GM18858 (cell line): Measurements from ENCODE around the gene ULK4.
"Not testable (repeated sequence)": the region's sequence is repeated elsewhere in the genome, so short reads cannot be mapped to it uniquely, and the experiment has no call there.

Experiments
- ATAC-seq: cut with Tn5 transposase; IDR thresholded peaks from one replicate; pipeline ENCODE4 v1.9.1; 2021; ENCODE audit not compliant: unreplicated experiment

The ULK4 gene

DNA sequence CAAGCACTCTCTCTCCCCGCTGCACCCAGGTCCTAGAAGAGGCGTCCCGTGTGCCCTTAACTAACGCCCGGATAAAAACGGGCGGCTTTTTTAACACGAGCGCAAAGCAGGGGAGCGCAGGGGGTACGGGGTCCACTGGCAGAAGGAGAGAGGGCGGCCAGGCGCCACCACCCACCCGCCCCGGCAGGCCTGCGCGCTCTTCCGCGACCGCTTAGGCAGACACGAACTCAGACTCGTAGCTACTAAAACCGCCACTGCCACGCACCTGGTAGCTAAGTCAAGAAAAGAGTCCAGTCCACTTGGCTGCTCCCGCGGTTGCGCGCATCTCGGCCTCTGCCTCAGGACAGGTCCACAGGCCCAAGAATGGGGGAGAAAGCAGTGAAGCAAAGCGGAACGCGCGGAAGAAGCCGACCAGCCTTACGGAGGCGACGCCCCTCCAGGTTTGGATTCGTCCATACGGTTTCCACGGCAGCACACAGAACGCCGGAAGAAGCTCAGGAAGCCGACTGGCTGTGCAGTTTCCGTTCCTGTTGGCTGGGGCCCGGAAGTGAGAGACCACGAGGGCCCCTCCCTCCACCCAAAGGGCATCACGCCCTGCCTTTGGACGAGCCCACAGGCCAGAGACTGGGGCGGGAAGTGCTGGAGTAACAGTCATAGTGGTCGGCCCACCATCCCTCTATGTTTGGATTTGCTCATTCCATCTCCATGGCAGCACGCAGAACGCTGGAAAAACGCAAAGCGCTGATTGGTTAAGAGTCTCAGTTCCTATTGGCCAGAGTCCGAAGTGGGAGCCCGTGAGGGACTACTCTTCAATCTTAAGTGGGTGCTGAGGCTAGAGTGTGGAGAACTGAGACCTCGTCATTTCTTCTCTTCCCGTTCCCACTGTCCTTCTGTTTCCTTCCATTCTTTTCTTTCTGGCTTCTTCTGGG lies at the start of gene ULK4:
Gene ULK4 (minus strand): TSS at position 353 of the 929 bp plus-strand sequence. CDS start 7,344 bp downstream, outside the sequence.
- peak; percentile 89 for ATAC-seq

DNA sequence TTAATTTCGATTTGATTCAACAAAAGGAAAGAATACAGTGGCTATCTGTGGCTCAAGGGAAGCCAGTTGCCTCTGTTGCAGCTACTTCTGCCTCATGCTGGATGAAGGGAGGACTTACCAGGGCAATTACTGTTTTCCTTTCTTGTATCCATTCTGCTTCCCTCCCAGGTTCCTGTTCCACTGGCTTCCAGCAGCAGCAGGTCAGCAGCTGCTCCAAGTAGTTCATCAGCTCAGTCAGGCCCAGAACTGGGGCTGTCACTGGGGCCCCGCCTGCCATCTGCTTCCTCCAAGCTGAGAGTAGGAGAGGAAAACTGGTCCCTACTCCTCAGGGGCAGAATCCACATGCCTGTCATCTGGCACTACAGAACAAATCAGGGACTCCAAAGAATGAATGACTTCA lies 48.6 kb upstream of the ULK4 start:
- no peak for ATAC-seq

DNA sequence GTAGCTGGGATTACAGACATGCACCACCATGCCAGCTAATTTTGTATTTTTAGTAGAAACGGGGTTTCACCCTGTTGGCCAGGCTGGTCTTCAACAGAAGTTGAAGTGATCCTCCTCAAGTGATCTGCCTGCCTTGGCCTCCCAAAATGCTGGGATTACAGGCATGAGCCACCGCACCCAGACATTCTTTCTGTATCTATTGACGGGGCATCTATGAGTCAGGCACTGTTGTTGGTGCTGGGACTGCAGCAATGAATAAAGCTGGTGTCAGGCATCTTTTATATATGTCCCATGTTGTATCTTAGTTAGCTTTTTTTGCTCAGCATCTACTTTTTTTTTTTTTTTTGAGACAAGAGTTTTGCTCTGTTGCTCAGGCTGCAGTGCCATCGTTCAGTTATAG lies 47.6 kb upstream of the ULK4 start:
- ATAC-seq = no peak

DNA sequence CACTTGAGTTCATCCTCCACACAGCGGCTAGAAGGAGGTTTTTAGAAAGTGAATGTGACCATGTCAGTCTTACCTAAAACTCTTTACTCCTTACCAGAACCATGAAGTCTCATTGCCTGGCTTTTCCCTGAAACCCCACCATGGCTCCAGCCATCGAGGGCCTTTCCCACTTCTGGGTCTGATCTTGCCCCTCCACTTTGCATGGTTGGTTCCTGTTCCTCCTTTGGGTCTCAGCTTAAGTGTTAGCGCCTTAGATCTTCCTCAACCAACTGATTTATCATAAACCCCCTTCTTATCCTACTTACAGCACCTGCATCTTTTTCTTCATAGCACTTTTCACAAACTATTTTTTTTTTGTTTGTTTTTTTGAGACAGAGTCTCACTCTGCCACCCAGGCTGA lies 45.9 kb upstream of the ULK4 start:
- no peak for ATAC-seq

DNA sequence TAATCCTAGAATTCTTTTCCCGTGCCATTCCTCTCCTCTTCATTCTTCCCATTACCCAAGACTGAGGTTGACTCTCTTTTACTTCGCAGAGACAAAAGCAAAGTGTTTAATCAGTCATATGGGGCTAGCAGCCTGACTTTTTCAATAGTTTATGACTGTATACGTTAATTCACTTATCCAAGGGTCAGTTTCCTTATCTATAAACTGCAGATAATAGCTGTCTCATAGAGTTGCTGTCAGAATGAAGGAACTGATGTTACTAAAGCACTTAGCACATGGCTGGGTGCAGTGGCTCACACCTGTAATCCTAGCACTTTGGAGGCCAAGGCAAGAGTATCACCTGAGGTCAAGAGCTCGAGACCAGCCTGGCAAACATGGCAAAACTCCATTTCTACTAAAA lies 43.5 kb upstream of the ULK4 start:
- no peak for ATAC-seq

DNA sequence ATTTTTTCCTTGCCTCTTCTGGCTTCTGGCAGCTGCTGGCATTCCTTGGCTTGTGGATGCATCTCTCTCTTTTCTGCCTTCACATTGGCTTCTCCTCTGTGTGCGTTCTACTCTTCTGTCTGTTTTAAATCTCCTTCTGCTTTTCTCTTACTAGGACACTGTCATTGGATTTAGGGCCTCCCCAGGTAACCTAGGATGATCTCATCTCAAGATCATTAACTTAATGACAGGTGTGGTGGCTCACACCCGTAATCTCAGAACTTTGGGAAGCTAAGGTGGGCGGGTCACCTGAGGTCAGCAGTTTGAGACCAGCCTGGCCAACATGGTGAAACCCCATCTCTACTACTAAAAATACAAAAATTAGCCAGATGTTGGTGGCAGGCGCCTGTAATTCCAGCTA lies 40.9 kb upstream of the ULK4 start:
- ATAC-seq = no peak

DNA sequence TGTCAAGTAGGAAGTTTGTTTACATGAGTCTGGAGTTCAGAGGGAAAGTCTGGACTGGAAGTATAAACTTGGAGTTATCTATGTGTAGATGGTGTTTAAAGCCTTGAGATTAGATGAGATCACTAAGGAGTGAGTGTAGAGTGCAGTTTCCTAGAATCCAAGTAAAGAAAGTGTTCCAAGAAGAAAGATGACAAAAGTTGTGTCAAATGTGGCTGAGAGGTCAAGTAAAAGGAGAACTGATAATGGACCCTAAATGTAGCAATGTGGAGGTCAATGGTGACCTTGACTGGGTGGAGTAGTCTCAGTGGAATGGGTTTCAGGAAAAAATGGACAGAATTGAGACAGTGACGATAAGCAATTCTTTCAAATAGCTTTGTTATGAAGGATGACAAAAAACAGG lies 39.9 kb upstream of the ULK4 start:
- no peak for ATAC-seq

DNA sequence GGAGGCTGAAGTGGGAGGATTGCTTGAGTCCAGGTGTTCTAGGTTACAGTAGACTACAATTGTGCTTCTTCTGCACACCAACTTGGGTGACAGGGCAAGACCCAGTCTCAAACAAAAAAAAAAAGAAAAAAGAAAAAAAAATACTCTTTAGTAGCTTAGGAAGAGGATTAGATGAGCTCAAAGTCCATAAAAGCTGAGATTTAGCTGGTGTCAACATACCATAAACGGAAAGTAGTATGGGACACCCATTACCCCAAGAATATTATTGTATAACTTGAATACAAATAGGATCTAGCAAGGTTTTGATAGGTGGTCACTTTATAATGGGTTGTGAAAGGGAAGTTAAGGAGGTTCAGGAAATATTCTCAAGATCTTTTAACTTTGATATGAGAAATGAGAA lies 38.0 kb upstream of the ULK4 start:
- no peak for ATAC-seq

DNA sequence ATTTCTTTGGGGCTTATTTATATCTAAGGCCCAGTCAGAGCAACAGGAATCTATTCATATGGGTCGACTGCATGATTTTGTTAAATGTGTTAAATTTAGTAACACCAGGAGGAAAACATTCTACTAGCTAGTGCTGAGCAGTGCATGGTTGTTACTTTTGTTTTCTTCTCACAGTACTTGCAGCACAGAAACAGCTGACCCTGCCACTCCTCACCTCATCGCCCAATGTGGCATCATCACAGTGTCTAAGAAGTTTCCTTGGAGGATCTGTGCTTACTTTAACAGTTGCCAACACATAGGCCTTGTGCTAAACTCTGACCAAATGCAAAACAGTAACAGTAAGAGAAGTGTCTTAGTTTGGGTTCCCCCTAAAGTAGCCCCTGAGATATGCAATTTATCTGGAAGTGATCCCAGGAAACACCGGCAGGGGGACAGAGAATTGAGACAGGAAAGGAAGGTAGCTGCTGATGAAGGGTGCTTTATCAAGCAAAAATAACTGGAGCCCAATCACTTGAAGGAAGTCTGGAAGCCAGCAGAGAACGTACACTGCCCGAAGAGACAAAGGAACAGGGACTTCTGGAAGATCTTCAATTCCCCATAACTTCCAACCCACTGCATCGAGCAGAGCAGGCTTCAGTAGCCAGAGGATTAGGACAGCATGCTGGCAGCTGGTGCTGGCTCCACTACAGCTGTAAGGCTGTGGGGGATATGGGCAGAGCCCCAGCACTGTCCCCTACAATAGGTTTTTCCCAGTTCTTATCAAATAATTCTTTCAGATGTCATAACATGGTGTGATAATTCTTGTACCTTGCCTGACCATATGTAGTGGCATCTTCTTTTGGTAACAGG lies 36.0 kb upstream of the ULK4 start:
- ATAC-seq = no peak

DNA sequence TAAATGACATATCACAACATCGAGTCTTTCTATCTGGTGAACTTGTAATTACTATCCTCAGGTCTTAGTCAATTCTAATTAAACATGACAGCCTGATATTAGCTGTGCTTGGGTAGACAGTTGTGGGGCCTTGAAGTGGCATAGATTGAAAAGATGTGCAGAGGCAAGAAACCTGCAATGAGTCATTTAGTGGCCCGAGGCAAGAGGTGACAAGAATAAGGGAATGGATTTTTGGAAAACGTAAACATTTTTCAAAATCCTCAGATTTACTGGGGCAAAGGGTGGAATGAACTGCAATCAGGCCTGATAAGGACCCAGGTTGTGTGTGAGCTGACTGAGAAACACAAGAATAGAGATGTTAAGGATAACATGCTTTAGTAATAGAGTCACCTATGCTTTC lies 29.5 kb upstream of the ULK4 start:
- ATAC-seq = no peak

DNA sequence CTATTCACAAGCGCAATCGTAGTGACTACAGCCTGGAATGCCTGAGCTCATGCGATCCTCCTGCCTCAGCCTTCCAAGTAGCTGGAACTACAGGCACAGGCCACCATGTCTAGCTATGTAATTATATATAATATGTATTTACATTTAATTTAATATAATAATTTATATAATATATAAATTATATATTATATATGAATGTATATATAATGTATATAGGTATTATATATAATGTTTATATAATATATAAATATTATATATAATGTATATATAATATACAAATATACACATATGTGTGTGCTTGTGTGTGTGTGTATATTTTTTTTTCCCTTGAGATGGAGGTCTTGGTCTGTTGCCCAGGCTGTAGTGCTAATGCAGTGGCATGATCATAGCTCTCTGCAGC lies 27.6 kb upstream of the ULK4 start:
- no peak for ATAC-seq

DNA sequence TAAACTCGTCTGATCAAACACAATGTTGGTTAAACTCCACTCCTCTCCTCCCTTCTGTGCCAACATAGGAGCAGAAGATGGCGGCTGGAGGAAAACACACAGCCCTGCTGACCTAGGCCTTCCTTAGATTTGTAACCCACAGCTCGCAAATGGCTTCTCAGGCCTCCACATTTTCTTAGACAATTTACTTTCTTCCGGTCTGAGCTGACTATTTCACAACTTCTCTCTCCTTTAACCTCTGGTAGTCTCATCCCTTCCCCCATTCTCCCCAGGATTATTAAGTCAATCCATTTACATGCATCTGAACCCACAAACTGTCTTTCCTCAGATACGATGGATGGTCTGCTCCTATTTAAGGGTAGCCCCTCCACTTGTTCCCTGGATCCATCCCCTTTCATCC lies 25.7 kb upstream of the ULK4 start:
- no peak for ATAC-seq

DNA sequence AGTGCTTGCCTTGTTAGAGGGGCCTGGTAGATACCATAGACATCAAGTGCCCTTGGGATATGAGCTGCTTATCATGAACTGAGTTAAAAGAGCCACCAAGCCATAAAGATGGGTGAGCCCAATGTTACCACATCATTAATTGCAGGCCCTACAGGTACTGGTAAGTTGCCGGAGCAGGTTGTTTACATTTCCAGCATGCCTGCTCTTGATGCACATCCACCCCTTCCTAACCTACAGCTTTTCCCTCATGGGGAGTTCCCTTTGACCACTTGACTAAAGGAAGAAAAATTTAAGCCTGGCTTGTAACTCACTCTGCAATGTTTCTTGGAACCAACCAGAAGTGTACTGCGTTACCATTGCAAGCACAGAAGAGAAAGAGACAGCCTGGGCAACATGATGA lies 24.7 kb upstream of the ULK4 start:
- ATAC-seq = no peak

DNA sequence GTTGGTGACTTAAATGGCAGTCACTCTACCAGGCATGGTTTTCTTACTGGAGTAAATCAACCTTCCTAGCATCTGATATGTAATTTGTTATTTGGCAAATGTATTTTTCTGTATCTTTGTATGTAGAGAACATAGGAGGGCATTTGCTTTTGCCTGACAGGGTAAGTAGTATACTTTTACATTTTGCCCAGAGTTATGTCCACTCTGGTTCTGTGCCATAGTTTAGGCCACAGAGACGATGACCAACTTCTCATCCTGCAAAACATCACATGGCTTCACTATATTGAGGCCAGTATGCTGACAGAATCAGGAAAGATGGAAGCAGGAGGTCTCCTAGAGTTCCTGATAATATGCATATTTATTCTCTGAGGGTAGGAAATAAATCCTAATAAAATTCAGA lies 23.1 kb upstream of the ULK4 start:
- no peak for ATAC-seq

DNA sequence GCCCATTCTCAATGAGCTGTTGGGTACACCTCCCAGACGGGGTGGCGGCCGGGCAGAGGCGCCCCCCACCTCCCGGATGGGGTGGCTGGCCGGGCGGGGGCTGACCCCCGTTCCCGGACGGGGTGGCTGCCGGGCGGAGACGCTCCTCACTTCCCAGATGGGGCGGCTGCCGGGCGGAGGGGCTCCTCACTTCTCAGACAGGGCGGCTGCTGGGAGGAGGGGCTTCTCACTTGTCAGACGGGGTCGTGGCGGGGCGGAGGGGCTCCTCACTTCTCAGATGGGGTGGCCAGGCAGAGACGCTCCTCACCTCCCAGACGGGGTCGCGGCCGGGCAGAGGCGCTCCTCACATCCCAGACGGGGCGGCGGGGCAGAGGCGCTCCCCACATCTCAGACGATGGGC lies 21.2 kb upstream of the ULK4 start:
- not testable (repeated sequence) for ATAC-seq

DNA sequence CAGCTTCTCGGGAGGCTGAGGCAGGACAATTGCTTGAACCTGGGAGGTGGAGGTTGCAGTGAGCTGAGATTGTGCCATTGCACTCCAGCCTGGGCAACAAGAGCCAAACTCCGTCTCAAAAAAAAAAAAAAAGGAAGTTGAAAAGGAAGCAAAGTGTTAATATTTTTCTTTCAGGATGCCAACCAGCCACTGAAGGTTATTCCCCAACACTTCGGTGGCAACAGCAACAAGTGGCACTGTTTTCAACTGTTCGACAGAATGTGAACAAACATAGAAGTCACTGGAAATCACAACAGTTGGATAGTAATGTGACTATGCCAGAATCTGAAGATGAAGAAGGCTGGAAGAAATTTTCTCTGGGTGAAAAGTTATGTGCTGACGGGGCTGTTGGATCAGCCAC lies 15.5 kb upstream of the ULK4 start:
- not testable (repeated sequence) for ATAC-seq

DNA sequence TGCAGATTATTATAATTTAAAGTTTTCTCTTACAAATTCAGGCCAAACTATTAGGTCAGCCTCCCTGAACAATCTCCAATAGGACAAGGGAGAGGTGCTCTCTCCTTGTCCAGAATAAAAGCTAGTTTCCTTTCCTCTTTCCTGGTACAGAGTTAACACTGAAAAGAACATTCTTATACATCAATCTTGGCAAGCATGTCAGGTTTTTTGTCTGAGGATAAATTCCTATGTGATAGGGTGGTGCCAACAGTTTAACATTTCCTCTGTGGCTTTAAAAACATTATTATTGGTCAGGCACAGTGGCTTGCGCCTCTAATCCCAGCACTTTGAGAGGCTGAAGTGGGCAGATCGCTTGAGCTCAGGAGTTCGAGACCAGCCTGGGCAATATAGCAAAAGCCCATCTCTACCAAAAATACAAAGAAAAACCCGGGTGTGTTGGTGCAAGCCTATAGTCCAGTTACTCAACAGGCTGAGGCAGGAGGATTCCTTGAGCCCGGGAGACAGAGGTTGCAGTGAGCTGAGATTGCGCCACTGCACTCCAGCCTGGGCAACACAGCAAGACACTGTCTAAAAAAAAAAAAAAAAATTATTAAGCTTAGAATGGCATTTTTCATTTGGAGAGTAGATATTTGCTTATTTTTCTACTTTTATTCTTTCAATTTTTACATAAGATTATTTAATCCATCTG lies 13.7 kb upstream of the ULK4 start:
- no peak for ATAC-seq

DNA sequence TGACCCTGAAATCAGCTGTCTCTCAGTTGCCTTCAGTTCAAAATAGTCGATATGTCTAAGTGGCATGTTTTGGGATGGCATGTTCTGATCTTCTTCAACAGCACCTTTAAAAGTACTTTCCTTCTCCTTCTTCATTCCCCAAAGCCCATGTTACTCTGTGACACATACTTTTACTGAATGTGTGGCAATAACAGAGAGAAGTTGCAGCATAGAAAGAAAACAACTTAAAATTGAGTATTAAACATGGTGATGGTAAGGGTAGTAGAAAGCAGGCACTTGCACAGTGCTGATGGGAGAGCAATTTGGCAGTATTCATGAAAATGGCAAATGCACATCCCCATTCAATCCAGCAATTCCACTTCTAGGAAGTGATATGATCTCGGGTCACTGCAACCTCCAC lies 12.3 kb upstream of the ULK4 start:
- ATAC-seq = no peak

DNA sequence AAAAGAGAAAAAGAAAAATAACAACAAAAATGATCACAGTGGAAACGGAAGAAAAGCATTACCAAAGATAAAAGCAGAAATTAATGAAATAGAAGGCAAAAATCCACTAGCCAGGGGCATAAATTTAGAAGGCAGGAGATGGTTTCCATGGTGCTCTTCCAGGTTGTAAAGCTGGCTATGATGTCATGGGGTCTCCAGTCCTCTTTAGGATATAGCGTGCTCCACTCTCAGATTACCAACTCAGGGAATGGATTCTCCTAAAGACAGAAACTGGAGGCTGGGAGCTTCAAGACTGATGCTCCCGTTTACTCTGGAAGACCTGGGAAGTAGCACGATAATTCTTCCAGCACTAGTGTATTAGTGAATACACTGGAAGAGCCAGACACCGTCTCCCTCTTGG lies 10.9 kb upstream of the ULK4 start:
- no peak for ATAC-seq

DNA sequence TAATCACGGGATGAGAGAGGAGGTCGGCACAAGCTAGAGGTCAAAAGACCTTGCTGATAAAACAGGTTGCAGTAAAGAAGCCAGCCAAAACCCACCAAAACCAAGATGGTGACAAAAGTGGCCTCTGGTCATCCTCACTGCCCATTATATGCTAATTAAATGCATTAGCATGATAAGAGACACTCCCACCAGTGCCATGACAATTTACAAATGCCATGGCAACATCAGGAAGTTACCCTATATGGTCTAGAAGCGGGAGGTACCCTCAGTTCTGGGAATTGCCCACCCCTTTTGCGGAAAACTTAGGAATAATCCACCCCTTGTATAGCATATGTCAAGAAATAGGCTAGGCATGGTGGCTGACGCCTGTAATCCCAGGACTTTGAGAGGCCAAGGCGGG lies 4.3 kb upstream of the ULK4 start:
- no peak for ATAC-seq

DNA sequence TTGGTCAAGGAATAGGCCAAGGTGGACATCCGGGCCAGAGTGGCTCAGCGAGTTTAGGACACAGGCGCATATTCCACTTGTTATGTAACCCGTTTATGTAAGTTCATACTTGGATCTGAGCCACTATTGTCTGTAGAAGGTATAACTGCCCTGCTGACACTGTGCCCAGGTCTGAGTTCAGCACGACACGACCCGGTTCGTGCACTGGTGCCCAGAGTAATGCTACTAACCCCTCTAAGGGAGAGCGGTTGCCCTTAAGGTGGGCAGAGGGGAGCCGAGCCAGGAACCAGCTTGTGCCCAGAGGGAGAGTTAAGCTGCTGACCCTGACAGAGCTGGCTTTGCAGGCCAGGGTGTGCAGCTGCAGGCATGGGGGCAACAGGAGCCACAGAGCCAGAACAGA lies 1.9 kb upstream of the ULK4 start:
- no peak for ATAC-seq
